HG03196 (cell line): ENCODE data around the gene MYO5A.
A peak's percentile ranks its signal among the peaks of the same experiment; 100 is the strongest.
"Not testable (repeated sequence)": the region's sequence is repeated elsewhere in the genome, so short reads cannot be mapped to it uniquely, and the experiment has no call there.

Source experiments
- ATAC-seq: cut with Tn5 transposase; IDR thresholded peaks from one replicate; pipeline ENCODE4 v1.9.1; 2021; ENCODE audit not compliant: unreplicated experiment

Gene MYO5A

GRCh38 chr15:52466134-52466701 lies 62.5 kb downstream of the MYO5A start:
- peak; percentile 93 for ATAC-seq

GRCh38 chr15:52464478-52464877 lies 64.2 kb downstream of the MYO5A start:
- ATAC-seq: peak; percentile 62

GRCh38 chr15:52464040-52464439 lies 64.6 kb downstream of the MYO5A start:
- ATAC-seq: no peak

- ATAC-seq: no peak
These were observed 65.0 kb downstream of the MYO5A start for GRCh38 chr15:52463638-52464037.

GRCh38 chr15:52462806-52463360 lies 65.8 kb downstream of the MYO5A start:
- no peak for ATAC-seq

- not testable (repeated sequence) for ATAC-seq
These were observed 69.0 kb downstream of the MYO5A start for GRCh38 chr15:52459701-52460100.

- not testable (repeated sequence) for ATAC-seq
These were observed 69.4 kb downstream of the MYO5A start for GRCh38 chr15:52459265-52459664.

GRCh38 chr15:52448011-52448890 lies 80.4 kb downstream of the MYO5A start:
- ATAC-seq: no peak

- no peak for ATAC-seq
These were observed 82.7 kb downstream of the MYO5A start for GRCh38 chr15:52445954-52446353.

- no peak for ATAC-seq
These were observed 83.1 kb downstream of the MYO5A start for GRCh38 chr15:52445553-52445952.

- not testable (repeated sequence) for ATAC-seq
These were observed 85.5 kb downstream of the MYO5A start for GRCh38 chr15:52443205-52443604.

- no peak for ATAC-seq
These were observed 86.8 kb downstream of the MYO5A start for GRCh38 chr15:52441841-52442240.

GRCh38 chr15:52440946-52441345 lies 87.7 kb downstream of the MYO5A start:
- no peak for ATAC-seq

GRCh38 chr15:52440414-52440813 lies 88.3 kb downstream of the MYO5A start:
- ATAC-seq: no peak

- ATAC-seq: no peak
These were observed 89.2 kb downstream of the MYO5A start for GRCh38 chr15:52439470-52439869.

- ATAC-seq: not testable (repeated sequence)
These were observed 89.6 kb downstream of the MYO5A start for GRCh38 chr15:52439042-52439441.

- no peak for ATAC-seq
These were observed 90.6 kb downstream of the MYO5A start for GRCh38 chr15:52438047-52438446.

GRCh38 chr15:52437646-52438045 lies 91.0 kb downstream of the MYO5A start:
- ATAC-seq: no peak

- no peak for ATAC-seq
These were observed 91.7 kb downstream of the MYO5A start for GRCh38 chr15:52436981-52437380.

- ATAC-seq: no peak
These were observed 93.8 kb downstream of the MYO5A start for GRCh38 chr15:52434885-52435284.

GRCh38 chr15:52428297-52428696 lies 100.4 kb downstream of the MYO5A start:
- ATAC-seq: no peak

GRCh38 chr15:52427804-52428203 lies 100.9 kb downstream of the MYO5A start:
- ATAC-seq: peak; percentile 69
